CD4-positive, alpha-beta T cell treated with Interleukin-10 for 1 hour (primary cell): ENCODE results near the gene UNC5B.

Source experiments
- DNase-seq: peaks from one replicate; pipeline ENCODE4 v3.0.0-alpha.2; 2020

The UNC5B gene

DNA sequence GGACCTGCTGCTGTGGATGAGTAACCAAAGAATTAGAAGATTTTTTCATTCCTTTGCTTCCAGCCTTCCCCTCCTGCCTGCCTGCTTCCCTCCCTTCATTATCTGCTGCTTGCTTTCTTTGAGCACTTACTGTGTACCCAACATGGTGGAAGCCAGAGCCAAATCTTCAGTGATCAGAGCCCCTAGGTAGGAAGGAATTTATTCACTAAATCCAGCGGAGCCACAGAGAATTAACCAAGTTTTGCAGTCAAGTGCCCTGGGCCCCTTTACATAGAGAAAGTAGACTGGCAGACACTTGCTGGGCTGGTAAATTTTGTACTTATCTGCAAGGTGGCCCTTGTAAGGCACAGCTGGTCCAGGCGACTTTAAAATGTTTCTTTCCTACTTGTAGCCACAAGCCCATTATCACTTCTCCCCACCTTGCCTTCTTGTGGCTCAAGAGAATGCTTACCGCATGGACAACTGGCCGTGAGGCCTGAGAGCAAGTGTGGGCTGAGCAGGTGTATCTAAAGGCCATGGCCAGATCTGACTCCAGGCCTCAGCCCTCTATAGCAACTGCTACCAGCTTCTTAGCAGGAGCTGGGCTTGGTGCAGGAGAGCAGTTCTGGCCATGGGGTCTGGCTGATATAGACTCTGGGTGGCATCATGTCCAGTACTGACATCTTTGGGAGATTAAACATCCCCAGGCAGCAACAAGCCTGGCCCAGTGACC lies 11.1 kb downstream of the UNC5B start:
- DNase-seq, result no peak

DNA sequence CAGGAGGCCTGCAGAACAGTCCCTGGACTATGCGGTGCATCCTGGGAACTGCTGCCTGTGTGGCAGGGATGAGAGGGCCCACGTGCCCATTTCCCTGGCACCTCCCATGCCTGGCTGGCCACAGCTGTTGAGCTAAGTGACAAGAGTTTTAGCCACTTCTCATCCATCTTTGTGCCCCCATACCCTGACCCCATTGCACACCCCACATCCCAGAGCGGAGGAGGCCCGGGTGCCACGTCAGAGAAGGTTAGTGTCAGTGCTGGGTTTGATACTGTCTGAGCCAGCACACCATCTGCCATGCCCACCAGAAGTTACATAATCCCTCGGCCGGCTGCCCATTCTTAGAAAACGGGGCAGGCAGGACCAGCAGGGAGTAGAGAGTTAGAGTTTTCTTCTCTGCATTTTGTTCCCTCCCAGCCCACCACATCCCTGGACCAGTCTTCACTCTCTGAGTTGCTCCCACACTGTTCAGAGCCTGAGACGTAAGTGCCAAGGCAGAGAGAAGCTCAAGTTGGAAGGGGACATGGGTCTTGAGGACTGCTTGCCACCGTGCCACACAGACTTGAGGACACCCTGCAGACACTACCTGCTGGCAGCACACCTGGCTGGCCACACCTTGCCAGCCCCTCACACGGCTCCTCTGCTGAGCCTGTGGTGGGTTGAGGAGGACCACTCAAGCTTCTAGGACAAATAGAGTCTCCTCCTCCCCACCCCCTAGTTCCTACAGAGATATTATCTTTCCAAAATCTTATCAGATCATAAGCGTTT lies 13.1 kb downstream of the UNC5B start:
- DNase-seq, result no peak

DNA sequence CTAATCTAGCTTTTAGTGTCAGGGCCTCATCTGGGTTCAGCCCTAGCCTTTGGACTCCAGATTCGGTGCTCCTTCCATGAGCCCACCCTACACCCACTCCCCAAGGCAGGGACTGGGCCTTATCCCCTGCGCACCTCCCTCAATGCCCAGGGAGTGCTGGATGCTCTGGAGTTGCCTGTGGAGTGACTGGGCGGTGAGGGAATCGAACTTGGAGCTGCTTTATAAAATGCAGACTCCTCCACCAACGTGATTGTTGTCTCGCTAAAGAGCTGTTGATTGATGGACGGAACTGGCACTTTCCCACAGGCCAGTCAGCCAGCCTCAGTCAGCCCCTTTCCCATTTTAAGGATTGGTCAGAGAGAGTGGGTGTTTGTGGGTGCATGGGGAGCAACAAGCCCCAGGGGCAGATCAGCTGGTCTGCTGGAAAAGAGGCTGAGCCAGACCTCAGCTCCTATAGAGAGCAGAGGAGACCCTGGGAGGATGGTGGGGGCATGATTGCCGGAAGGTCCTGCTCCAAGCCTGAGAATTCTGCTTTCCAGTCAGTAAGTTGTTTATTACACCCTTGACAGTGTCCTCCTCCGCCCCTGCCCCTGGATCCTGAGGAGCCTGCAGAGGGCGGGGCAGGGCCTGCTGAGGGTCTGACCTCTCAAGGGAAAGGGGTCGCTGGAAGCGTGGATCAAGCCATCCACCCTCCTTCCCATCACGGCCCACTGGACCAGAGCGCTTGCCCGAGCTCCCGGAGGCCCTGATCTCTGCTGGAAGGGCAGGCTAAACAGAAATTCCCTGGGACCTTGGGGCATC lies 16.7 kb downstream of the UNC5B start:
- no peak for DNase-seq

DNA sequence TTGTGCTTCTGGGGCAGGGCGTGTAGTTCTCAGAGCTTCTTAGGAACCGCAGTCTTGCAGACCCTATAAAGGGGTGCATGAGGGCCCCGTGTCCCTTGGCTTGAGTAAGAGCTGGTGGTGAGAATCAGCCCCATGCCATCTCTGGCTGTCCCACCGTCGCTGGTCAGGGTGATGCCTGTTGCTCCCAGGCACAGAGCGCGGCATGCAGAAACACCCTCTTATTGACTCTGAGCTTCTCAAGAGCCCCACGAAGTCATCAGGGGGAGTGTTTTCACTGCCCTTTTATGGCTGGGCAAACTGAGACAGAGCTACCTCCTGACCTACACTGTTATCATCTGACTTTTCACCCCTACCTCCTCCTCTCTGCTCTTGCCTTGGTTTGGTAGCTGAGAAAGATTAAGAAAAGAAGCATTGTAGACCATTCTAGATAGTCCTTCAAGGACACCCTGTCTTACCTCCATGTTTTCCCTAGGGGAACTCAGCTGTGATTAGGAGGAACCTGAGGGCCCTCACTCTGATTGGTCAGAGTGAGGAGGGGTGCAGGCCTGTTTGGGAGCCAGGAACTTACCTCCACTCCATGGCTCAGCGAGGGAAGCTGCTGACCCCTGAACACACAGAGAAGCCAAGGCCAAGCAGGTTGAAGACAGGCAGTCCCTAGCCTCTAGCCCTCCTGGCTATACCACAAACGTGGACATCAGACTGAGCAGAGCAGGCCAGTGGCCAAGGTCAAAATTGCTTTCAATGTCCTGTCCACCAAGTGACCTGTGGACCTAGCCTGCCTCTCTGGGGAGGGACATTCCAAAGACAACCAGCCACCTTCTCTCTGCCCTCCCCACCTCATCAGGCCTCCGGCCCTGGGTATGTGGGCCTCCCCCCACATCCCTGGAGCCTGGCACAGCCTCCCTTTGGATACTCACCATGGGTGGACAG lies 17.6 kb downstream of the UNC5B start:
- DNase-seq, result no peak

DNA sequence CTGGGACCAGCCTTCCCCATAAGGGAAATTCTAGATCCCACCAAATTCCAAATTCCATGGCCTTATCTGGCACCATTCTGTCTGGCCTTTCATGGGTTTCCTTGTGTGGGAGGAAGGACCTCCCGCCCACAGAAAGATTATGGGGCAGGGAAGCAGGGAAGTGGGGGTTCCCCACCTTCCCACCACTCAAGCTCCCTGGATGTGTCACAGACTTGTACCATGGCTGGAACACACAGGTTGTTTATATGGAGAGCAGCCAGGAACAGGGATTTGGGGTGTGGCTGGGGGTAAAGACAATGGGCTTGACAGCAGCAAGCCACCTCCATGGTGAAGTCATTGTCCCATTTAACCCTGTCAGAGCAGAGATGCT lies 18.3 kb downstream of the UNC5B start:
- no peak for DNase-seq

DNA sequence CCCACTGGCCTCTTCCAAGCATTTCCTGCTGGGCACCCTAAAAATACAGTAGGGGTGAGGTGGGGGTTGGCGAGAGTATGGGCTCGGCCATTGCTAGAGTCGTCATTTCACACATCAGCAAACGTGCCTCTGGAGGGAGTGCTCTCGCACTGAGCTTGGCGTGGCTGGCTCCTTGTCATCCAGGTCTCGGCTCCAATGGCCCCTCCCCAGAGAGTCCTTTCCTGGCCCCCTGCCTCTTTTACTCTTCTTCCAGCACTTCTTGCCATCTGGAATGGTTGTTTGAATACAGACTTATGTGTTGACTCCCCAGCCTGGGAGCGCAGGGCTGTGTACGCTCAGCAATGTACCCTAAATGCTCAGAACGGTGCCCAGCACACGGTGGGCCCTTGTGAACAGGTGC lies 18.8 kb downstream of the UNC5B start:
- no peak for DNase-seq

DNA sequence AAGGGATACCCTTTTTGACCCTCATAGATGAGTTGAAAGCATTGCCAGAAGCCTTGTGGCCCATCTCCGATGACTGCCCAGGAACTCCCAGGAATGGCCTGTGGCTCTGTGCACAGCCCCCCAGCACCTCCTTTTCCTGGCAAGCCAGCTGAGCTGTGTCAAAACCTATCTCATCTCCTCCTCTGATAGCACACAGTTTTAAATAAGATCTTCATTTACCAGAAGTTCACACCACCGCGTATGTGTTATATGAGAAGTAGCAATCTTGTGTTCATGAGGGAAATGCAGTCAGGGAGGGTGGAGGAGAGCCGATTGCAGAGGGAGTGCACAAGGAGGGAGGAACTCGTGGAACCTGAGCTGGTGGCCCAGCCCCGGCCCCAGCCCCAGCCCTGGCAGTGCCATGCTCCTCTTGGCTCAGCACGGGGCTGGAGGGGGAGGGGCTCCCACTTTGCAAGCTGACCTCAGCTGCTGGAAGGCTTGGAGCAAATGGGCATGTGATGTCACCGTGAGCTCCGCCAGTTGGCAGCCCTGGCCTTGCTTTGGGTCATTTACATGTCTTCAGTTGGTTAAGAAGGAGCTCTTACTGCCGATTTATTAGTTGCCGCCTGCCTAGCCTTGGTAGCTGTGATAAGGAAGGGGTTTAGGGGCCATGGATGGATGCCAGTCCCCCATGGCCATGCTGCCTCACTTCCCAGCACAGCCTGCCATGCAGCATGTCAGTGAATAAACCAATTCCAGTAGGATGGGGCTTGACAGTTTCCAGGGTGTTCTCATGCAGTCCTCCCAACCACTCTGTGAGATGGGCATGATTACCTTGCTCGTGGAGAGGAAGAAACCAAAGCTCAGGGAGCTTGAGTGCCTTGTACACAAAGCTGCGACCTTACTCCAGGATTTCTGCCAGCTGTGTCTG lies 20.0 kb downstream of the UNC5B start:
- no peak for DNase-seq

DNA sequence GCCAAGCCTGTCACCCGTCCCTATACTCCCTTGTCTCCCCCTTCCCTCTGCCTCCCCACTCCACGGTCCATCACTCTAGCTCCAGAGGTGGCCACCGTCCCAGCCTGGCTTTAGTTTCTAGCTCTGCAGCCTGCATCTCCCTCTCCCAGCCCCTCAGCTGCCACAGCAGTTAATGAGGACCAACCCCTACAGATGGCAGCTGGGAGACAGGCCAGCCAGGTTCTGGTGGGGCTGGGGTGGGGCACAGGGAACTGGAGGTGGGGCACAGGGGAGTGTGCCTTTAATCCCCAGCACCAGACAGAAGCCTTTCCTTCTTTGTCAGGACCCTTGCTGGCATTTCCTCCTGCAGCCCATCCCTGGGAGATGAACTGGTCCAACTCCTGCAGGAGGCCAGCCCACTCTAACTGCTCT lies 21.1 kb downstream of the UNC5B start:
- no peak for DNase-seq

DNA sequence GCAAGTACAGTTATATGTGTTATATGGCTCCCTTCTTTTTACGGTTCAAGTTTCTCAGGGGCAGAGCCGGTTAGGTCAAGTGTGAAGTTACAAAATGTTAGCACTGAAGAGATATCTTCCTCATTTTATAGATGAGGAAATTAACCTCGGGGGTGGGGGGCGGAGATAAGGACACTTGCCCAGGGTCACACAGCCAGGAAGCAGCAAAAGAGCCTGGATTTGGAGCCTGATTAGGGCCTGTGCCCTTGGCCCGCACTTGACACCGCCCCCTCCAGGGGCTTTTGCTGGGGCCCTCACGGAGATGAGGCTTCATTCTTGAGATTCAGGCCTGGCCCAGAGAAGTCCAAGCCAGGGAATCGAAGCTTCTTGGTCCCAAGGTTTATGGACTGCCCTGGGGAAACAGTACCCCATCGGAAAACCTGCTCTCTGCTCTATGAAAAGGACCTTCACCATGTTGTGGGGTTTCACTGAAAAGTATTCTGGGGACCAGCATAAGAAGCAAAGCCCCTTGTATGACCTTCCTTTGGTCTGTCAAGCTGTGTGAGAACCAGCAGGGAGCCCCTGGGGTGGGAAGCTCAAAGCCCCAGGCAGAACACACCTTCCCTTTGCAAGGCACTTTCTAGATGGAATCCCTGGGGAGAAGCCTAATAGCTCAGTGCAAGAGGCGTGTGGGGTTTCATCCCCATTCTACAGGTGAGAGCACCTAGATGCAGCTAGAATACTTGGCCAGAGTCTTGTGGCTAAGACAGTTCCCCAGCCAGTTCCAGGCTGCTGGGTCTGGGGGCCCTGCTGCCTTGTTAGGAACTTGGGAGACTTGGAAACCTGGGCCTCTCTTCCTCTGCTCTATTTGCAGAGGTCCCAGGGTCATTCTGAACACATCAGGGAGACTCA lies 21.9 kb downstream of the UNC5B start:
- no peak for DNase-seq

DNA sequence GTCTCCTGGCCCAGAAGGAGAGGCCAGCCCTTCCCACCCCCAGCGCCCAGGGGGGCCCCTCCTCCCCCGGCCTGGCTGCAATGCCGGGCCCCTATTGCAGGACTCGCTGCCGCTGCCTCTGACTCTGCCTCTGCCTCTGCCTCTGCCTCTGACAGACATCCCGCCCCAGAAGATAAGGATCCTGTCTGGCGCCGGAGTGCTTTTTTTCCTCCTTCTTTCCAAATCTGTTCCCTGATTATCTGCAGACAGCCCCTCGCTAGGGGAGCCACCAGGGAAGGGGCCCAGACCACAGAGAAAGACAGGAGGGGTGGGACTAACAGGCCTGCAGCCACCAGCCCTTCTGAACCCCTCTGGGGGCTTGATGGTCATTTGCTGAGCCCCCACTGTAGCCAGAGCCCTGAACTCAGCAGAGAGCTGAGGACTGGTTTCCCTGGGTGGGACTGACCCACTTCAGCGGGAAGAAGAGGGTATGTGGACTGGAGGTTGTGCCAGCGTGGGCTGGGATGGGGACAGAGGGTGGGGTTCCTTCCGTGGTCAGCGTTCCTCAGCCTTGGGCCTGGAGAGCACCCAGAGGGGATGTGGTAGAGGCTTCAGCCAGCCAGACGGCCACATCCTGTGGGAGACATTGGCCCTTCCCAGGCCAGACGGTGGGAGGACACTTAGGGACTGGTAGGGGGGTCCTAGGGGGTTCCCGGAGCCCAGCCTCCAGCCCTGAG lies 22.8 kb downstream of the UNC5B start:
- DNase-seq, result no peak

DNA sequence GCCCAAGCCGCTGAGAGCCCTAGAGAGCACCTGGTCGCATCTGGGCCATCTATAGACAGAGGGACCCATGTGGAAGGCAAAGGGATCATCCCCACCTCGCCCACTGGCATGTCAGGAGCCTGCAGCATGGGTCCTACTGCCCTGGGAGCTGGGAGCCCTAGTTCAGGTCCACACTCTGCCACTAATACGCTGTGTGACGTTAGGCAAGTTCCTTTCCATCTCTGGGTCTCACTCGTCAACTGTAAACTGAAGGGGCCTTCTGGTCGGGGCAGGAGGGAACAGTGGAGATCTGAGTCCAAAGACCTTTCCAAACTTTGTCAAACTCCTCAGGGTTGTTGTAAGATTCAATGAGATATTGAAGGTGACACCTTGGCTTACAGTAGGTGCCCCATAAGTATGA lies 23.4 kb downstream of the UNC5B start:
- no peak for DNase-seq

DNA sequence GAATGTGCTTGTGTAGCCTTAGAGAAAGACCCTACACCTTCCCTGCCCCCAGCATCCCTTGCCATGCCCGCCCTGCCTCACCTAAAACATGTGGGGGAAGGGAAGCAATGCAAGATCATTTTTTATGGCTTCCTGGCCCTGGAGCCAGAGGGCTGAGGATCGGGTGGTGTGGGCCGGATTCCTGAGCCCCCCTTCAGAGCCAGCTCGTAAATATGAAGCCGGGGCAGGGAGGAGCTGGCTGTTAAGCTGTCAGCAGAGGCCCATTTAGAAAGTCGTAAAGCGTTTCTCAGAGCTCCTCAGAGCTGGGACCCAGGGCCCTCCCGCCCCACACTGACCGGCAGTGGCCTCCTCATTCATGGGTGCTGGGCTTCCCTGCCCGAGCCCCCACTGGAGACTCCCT lies 23.9 kb downstream of the UNC5B start:
- no peak for DNase-seq

DNA sequence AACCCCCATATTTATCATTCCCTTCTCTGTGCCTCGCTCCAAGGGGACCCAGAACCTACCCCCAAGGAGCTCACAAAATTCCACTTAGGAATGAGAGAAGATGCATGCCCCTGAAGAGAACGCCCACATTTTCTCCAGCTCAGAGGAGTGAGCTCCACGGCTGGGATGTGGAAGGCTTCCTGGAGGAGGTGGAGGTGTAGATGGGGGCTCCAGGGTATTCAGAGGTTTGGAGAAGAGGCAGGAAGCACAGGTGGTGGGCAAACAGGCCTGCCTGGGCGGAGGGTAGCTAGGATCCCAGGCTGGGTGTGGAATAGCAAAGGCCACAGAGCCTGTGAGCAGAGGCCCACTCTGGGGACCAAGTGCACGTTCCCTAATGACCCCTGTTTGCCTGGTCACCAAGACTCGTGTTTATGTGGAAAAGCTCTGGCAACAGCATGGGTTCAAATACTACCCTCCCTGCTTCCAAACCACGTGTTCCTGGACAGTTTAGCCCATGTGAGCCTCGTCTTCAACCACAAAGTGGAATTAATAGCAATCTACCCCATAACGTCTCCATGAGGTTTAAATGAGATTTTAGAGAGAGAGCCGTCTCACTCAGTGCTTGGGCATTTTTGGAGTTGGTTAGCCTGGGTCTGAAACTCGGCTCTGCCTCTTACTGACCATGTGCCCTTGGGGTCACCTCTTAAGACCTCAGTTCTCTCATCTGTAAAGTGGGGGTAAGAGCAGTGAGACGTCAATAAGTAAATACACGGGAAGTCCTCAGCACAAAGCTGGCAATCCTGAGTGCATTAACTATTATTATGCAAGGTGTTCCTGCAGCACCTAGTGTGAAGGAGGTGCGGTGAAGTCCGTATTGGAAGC lies 24.7 kb downstream of the UNC5B start:
- DNase-seq, result no peak

DNA sequence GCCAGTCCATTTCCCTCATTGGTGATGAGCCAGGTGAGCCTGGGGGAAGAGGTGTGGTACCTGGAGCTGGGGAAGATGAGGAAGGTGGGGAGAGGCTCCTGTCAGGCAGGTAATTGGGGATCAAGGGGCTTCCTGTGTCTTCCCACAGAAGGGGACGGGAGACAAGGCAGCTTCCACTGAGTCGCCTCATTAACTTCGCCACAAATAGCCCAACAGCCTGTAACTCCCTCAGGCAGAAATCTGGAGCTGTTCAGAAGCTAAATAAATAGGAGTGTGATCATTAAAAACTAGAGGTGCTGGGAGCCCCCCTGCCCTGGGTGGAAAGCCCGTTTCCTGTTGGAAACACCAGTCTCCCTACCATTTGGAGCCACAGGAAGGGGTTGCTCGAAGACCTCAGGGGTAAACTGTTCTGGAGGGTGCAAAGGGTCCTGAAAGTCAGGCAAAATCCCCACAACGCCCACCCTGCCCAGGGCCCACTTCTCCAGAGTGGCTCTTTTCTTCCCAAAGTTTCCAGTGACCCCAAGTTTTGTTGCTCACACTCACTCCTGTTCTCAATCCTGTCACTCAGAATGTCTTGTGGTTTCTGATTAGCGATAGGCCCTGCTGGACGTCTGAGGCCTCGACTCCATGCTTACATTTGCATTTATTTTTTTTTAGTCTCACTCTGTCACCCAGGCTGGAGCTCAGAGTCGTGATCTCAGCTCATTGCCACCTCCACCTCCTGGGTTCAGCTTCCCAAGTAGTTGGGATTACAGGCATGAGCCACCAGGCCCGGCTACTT lies 25.7 kb downstream of the UNC5B start:
- DNase-seq, result no peak

DNA sequence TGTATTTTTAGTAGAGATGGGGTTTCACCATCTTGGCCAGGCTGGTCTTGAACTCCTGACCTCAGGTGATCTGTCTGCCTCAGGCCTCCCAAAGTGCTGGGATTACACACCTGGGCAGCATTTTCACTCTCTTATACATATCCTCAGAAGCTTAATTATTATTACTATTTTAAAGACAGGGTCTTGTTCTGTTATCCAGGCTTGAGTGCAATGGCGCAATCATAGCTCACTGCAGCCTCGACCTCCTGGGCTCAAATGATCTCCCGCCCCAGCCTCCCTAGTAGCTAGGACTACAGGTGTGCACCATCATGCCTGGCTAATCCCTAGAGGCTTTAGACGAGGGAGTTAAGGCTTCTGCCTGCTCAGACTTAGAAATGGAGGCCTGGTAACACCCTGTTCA lies 26.3 kb downstream of the UNC5B start:
- DNase-seq, result no peak

DNA sequence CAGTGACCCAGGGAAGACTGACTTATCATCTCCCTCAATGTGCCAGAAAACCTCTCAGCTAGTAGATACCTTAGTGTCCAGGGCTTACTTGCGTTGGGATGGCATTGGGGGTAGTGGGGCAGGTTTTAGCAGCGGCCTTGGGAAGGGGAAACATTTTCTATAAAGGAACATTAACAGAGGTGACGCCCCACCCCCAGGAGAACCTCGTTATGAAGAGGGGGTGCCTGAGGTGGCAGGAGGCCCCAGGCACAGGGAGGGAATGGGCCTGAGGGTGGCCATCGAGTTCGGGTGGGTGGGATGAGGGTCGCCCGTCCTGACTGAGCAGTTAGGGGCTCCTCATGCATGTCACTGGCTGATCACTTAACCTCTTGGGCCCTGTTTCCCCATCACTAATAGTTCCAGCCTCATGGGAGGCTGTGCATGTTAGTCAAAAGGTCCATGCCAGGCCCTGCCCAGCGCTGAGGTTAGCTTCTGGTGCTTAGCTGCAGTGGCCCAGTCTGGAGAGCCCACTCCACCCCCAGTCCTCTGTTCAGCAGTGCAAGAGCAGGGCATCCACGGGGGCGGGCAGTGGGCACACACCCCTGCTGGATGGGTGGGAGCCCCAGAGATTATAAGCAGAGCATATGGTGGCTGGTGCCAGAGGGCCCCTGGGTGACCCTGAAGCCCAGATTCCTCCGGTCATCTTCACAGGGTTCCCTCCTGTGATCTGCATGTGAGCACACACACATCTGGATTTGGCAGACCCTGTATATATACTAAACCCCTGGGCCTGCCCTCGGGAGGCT lies 27.0 kb downstream of the UNC5B start:
- DNase-seq, result no peak
